DND-41 (cell line): ENCODE results near the gene PTPRH.
"Not testable (repeated sequence)": the region's sequence is repeated elsewhere in the genome, so short reads cannot be mapped to it uniquely, and the experiment has no call there.

Experiments
- ATAC-seq: fragments of 200-7000 bp; cut with Tn5 transposase; 3 replicates; pipeline ENCODE4 v1.9.1; 2021; ENCODE audit warnings: low read depth; ENCODE audit not compliant: insufficient read depth
- DNase-seq: peaks from one replicate; pipeline ENCODE4 v3.0.0-alpha.2; 2020
- H2AFZ ChIP-seq: 2 replicates; pipeline ENCODE4 v1.6.0; 2012; ENCODE audit warnings: low read depth, low read length
- H3K27ac ChIP-seq: 2 replicates; pipeline ENCODE4 v1.5.1; 2012; ENCODE audit warnings: low read length, inconsistent platforms
- H3K27me3 ChIP-seq: fragments of 200-600 bp; sonication (generic); 2 replicates; pipeline ENCODE4 v1.6.0; 2012; ENCODE audit warnings: low read length, mild to moderate bottlenecking, inconsistent platforms; ENCODE audit not compliant: insufficient read depth, poor library complexity
- H3K36me3 ChIP-seq: 2 replicates; pipeline ENCODE4 v1.5.1; 2012; ENCODE audit warnings: low read length, inconsistent platforms; ENCODE audit not compliant: insufficient read depth
- H3K4me1 ChIP-seq: 2 replicates; pipeline ENCODE4 v1.5.1; 2012; ENCODE audit warnings: mild to moderate bottlenecking, low read length; ENCODE audit not compliant: insufficient read depth
- H3K4me2 ChIP-seq: 2 replicates; pipeline ENCODE4 v1.6.0; 2012; ENCODE audit warnings: mild to moderate bottlenecking, moderate library complexity, low read length, inconsistent platforms; ENCODE audit not compliant: insufficient read depth
- H3K4me3 ChIP-seq, 2 experiments: fragments of 200-600 bp in 1 of 2; shearing (Covaris generic) in 1 of 2; 2 replicates each; pipeline ENCODE4 v1.5.1; 2012 to 2016; ENCODE audit warnings: inconsistent platforms in 2 of 2, low read length in 2 of 2, mild to moderate bottlenecking in 2 of 2, low read depth in 1 of 2, moderate library complexity in 1 of 2
- H3K79me2 ChIP-seq: 2 replicates; pipeline ENCODE4 v1.6.0; 2012; ENCODE audit warnings: low read length, inconsistent platforms; ENCODE audit not compliant: insufficient read depth
- H3K9ac ChIP-seq: 2 replicates; pipeline ENCODE4 v1.6.0; 2012; ENCODE audit warnings: low read depth, mild to moderate bottlenecking, inconsistent platforms, low read length, moderate library complexity
- H3K9me3 ChIP-seq: 2 replicates; pipeline ENCODE4 v1.5.1; 2012; ENCODE audit warnings: low read length, moderate library complexity, mild to moderate bottlenecking, inconsistent platforms; ENCODE audit not compliant: insufficient read depth, severe bottlenecking
- H4K20me1 ChIP-seq: 2 replicates; pipeline ENCODE4 v1.6.0; 2012; ENCODE audit warnings: low read length; ENCODE audit not compliant: insufficient read depth
- EZH2 ChIP-seq: IDR thresholded peaks from 3 replicates; pipeline ENCODE4 v1.6.1; 2012; ENCODE audit warnings: borderline replicate concordance, low read depth, mild to moderate bottlenecking, moderate library complexity, low read length, inconsistent platforms; ENCODE audit not compliant: severe bottlenecking
- TF ChIP-seq, protein P1 (sequence below): IDR thresholded peaks from 2 replicates; pipeline ENCODE4 v1.5.1; 2012; ENCODE audit warnings: borderline replicate concordance, low read length, moderate library complexity, mild to moderate bottlenecking; ENCODE audit not compliant: poor library complexity, severe bottlenecking; ENCODE audit errors: extremely low read depth

The PTPRH gene

DNA sequence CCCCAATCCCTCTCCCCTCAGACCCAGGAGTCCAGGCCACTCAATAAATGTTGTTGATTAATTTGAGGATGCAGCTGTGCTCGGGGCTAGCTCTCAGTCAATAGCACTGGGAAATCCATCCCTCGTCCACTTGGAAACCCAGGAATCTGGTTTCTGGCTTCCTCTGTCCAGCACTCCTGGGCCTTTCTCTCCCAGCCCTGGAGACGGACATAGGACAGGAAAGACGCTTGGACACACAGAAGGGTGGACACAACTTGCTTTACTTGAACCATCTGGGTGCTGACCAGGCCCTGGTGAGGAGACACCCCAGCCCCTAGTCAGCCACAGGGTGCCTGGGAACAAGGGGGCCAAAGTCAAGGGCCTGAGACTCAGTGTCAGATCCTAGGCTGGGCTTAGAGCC lies 50.9 kb downstream of the PTPRH start:
- TF ChIP-seq EZH2: no peak
- TF ChIP-seq, protein P1, sequence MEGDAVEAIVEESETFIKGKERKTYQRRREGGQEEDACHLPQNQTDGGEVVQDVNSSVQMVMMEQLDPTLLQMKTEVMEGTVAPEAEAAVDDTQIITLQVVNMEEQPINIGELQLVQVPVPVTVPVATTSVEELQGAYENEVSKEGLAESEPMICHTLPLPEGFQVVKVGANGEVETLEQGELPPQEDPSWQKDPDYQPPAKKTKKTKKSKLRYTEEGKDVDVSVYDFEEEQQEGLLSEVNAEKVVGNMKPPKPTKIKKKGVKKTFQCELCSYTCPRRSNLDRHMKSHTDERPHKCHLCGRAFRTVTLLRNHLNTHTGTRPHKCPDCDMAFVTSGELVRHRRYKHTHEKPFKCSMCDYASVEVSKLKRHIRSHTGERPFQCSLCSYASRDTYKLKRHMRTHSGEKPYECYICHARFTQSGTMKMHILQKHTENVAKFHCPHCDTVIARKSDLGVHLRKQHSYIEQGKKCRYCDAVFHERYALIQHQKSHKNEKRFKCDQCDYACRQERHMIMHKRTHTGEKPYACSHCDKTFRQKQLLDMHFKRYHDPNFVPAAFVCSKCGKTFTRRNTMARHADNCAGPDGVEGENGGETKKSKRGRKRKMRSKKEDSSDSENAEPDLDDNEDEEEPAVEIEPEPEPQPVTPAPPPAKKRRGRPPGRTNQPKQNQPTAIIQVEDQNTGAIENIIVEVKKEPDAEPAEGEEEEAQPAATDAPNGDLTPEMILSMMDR: no peak

DNA sequence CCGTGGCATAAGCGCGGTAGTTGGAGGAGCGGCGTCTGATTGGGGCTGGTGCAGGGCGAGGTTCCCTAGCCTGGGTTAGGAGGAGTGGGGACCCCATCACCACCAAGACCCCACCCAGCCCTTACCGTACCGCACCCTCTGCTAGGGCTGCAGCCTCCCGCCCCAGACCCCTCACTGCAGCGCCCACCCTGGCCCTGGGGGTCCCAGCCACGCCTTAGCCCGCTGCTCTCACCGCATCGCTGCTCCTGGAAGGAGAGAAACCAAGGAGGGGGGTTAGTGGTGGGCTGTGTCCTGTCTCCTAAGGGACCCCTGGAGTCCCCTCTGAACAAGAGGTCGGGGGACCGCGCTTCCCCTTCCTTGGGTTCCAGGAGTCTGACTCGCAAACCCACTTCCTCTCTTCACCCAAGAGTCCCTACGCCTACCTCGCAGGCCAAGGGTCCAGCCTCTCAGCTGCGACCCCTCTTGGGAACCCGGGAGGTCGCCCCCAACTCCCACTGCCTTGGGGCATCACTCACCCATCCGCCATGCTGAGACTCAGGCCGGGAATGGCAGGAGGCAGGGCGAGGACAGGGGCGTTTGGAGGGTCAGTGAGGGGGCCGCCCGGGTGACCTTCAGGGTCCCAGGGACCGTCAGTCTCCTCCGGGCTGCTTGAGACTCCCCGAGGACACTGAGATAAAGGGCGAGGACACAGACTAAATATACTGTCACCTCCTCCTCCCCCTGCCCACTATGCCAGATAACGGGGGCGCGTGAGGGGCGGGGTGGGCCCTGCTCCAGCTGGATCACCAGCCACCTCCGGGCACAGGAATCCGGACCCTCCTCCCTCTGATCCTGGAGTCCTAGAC lies 52.0 kb downstream of the PTPRH start, which contains the start of gene TNNI3:
Gene TNNI3, minus strand, starts transcription at position 669 of the 845 bp plus-strand sequence. Its CDS starts 143 bp downstream, at position 526.
- Histone ChIP-seq H3K27ac (no peak within 1 kb of the TSS), H3K79me2 (no peaks in the 10 kb centered on the region), H3K9ac (no peak within 1 kb of the TSS), H2AFZ (no peak within 1 kb of the TSS), H4K20me1 (no peaks in the 10 kb centered on the region), H3K4me2 (no peak within 1 kb of the TSS), H3K4me1 (peaks cover 12% of the 10 kb centered on the region; the same call in 1 of the 2 replicates), H3K9me3 (no peaks in the 10 kb centered on the region), H3K4me3 (no peak within 1 kb of the TSS), H3K36me3 (no peaks in the 10 kb centered on the region), H3K27me3 (no peaks in the 10 kb centered on the region)
- TF ChIP-seq, protein P1: no peak
- no peak for TF ChIP-seq EZH2
- no peak for ATAC-seq
- no peak for DNase-seq

More for the DNA sequence above, 50.9 kb downstream of the PTPRH start:
- Histone ChIP-seq H3K36me3 (no peaks in the 10 kb centered on the region), H4K20me1 (no peaks in the 10 kb centered on the region), H3K4me3 (no peak overlapping the region), H3K4me1 (peaks cover 7% of the 10 kb centered on the region; the same call in 1 of the 2 replicates), H3K79me2 (no peaks in the 10 kb centered on the region), H2AFZ (no peak overlapping the region), H3K4me2 (no peak overlapping the region), H3K27ac (no peak overlapping the region), H3K27me3 (no peaks in the 10 kb centered on the region), H3K9ac (no peak overlapping the region), H3K9me3 (no peaks in the 10 kb centered on the region)
- DNase-seq (no peak), ATAC-seq (no peak)

DNA sequence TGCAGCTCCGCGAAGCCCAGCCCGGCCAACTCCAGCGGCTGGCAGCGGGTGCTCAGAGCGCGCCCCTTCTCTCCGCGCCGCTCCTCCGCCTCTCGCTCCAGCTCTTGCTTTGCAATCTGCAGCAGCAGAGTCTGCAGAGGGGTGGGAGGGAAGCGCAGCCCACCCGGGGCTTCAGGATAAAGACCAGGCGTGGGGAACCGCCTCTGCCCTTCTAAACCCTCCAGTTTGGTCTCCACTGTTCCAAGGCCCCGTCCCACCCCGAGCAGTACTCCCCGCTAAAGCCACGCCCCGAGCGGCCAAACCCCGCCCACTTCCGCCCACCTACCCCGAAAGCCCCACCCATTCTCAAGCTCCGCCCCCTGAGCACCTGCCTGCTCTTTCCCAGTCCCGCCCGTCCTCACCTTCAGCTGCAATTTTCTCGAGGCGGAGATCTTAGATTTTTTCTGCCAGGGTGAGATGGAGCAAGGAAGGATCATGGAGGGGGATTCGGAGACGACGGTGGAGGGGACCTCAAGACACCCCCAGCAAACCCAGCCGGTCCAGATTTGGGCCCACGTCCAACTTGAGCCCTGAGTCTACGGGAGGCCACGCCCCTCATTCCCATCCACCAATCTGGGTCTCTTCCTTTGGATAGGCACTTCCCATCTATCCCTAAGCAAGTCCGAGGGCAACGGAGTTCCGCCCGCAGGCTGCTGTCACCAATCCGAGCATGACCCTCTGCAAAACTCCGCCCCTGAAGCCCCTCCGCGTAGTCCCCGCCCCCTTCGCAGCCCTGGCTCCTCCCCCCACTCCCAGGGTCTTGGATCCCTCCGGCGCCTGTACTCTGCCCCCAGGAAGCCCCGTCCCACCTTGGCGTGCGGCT lies 52.9 kb downstream of the PTPRH start:
- no peak overlapping the region for H2AFZ ChIP-seq
- ATAC-seq (no peak), DNase-seq (peak; percentile 29)
- H3K4me1 ChIP-seq: peaks cover 12% of the 10 kb centered on the region; the same call in 1 of the 2 replicates
- no peak overlapping the region for H3K4me3 ChIP-seq
- no peak overlapping the region for H3K4me2 ChIP-seq
- no peaks in the 10 kb centered on the region for H4K20me1 ChIP-seq
- no peak overlapping the region for H3K27ac ChIP-seq
- H3K9me3 ChIP-seq: no peaks in the 10 kb centered on the region
- no peaks in the 10 kb centered on the region for H3K36me3 ChIP-seq
- no peak overlapping the region for H3K9ac ChIP-seq
- TF ChIP-seq, protein P1: no peak
- TF ChIP-seq EZH2: no peak
- no peaks in the 10 kb centered on the region for H3K27me3 ChIP-seq
- H3K79me2 ChIP-seq: no peaks in the 10 kb centered on the region

DNA sequence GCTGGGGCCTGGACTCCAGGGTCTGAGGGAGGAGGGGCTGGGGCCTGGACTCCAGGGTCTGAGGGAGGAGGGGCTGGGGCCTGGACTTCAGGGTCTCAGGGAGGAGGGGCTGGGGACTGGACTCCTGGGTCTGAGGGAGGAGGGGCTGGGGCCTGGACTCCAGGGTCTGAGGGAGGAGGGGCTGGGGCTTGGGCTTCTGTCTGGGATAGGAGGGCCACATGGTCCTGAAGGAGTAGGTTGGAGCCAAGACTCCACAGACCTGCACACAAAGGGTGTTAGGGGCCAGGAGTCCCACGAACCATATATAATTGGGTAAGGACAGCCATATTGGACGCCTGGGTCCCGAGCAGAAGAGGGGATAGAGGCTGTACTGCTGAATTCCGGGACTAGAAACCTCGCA lies 53.5 kb downstream of the PTPRH start:
- not testable (repeated sequence) for H3K4me2 ChIP-seq

More for the DNA sequence above, 53.5 kb downstream of the PTPRH start:
- not testable (repeated sequence) for H3K79me2 ChIP-seq, H3K27ac ChIP-seq, H3K36me3 ChIP-seq, H3K27me3 ChIP-seq, H3K9me3 ChIP-seq, H2AFZ ChIP-seq, ATAC-seq, H4K20me1 ChIP-seq, H3K9ac ChIP-seq, H3K4me3 ChIP-seq, DNase-seq
- peaks cover 12% of the 10 kb centered on the region; the same call in 1 of the 2 replicates for H3K4me1 ChIP-seq
